Left ventricle myocardium inferior (tissue), 1 donor: Measurements from ENCODE around the gene MYOCD. TPM values are rescaled to one million over a fixed set of nuclear protein-coding genes. Genes with fewer than 3 reads are reported as not detected.

Experiments
- DNase-seq: peaks from one replicate; pipeline ENCODE4 v3.0.0-alpha.2; 2020
- H3K27ac ChIP-seq: fragments of 200-600 bp; replicated peaks from 2 replicates; pipeline ENCODE4 v1.8.0; 2021
- H3K27me3 ChIP-seq: fragments of 200-600 bp; 2 replicates; pipeline ENCODE4 v1.8.0; 2021; ENCODE audit warnings: low read depth
- H3K36me3 ChIP-seq: fragments of 200-600 bp; 2 replicates; pipeline ENCODE4 v1.8.0; 2021
- H3K4me1 ChIP-seq: fragments of 200-600 bp; 2 replicates; pipeline ENCODE4 v1.8.0; 2021
- H3K4me3 ChIP-seq: fragments of 200-600 bp; 2 replicates; pipeline ENCODE4 v1.8.0; 2021; ENCODE audit warnings: mild to moderate bottlenecking, moderate library complexity
- H3K9me3 ChIP-seq: fragments of 200-600 bp; replicated peaks from 2 replicates; pipeline ENCODE4 v1.8.0; 2021
- intact Hi-C: fragments of 100-400 bp; cut with micrococcal nuclease; formaldehyde crosslinking; loops from one replicate; pipeline ENCODE4 v1.11.0; 2022
- total RNA-seq: library from RNA; stranded (reverse); fragmentation: NEBNext Ultra II Directional; extraction: Animal tissue kit (Norgen Biotek cat#: 25700); gene quantifications from one replicate; pipeline ENCODE4 v1.2.1, GENCODE V29; 2021
- TF ChIP-seq, protein P1 (sequence below): fragments of 200-600 bp; IDR thresholded peaks from 2 replicates; pipeline ENCODE4 v1.8.0; 2021; ENCODE audit warnings: antibody characterized with exemption, mild to moderate bottlenecking, borderline replicate concordance
- donor health status: DM: no; HTN: yes; CAD: no; lungs with severe emphysema.

The MYOCD gene
- total RNA-seq, 1 donor from 2014 or later, result 57.3 TPM

- DNase-seq, result peak; percentile 77
- H3K36me3 ChIP-seq, result peaks cover 11% of the 10 kb centered on the region
- H3K9me3 ChIP-seq, result no peaks in the 10 kb centered on the region
- no peaks in the 10 kb centered on the region for H3K27me3 ChIP-seq
- peaks cover 47% of the 10 kb centered on the region for H3K4me1 ChIP-seq
- TF ChIP-seq, protein P1, sequence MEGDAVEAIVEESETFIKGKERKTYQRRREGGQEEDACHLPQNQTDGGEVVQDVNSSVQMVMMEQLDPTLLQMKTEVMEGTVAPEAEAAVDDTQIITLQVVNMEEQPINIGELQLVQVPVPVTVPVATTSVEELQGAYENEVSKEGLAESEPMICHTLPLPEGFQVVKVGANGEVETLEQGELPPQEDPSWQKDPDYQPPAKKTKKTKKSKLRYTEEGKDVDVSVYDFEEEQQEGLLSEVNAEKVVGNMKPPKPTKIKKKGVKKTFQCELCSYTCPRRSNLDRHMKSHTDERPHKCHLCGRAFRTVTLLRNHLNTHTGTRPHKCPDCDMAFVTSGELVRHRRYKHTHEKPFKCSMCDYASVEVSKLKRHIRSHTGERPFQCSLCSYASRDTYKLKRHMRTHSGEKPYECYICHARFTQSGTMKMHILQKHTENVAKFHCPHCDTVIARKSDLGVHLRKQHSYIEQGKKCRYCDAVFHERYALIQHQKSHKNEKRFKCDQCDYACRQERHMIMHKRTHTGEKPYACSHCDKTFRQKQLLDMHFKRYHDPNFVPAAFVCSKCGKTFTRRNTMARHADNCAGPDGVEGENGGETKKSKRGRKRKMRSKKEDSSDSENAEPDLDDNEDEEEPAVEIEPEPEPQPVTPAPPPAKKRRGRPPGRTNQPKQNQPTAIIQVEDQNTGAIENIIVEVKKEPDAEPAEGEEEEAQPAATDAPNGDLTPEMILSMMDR, result no peak
- intact Hi-C loops, result no loop called here
- H3K4me3 ChIP-seq, result no peak overlapping the region
- H3K27ac ChIP-seq, result peak overlapping the region; percentile 90
Measured at GRCh38 chr17:12734926-12735325, 69.2 kb downstream of the MYOCD start.

- intact Hi-C loops, result no loop called here
- H3K4me1 ChIP-seq, result peaks cover 47% of the 10 kb centered on the region
- TF ChIP-seq, protein P1, result no peak
- H3K4me3 ChIP-seq, result no peak overlapping the region
- H3K27ac ChIP-seq, result peak overlapping the region; percentile 90
- H3K27me3 ChIP-seq, result no peaks in the 10 kb centered on the region
- peaks cover 16% of the 10 kb centered on the region for H3K36me3 ChIP-seq
- H3K9me3 ChIP-seq, result no peaks in the 10 kb centered on the region
- DNase-seq, result no peak
Measured at GRCh38 chr17:12735517-12735916, 69.8 kb downstream of the MYOCD start.

GRCh38 chr17:12736526-12736925 is 70.8 kb downstream of the MYOCD start:
- TF ChIP-seq, protein P1, result no peak
- no peak for DNase-seq
- peak overlapping the region; percentile 90 for H3K27ac ChIP-seq
- no peak overlapping the region for H3K4me3 ChIP-seq
- peaks cover 20% of the 10 kb centered on the region for H3K36me3 ChIP-seq
- no peaks in the 10 kb centered on the region for H3K27me3 ChIP-seq
- no peaks in the 10 kb centered on the region for H3K9me3 ChIP-seq
- intact Hi-C loops, result no loop called here
- peaks cover 46% of the 10 kb centered on the region for H3K4me1 ChIP-seq

GRCh38 chr17:12737740-12738469 is 72.2 kb downstream of the MYOCD start:
- no peaks in the 10 kb centered on the region for H3K27me3 ChIP-seq
- TF ChIP-seq, protein P1, result no peak
- H3K9me3 ChIP-seq, result no peaks in the 10 kb centered on the region
- H3K27ac ChIP-seq, result peak overlapping the region; percentile 90
- H3K4me3 ChIP-seq, result no peak overlapping the region
- peaks cover 20% of the 10 kb centered on the region for H3K36me3 ChIP-seq
- no peak for DNase-seq
- intact Hi-C loops, result no loop called here
- peaks cover 47% of the 10 kb centered on the region for H3K4me1 ChIP-seq

- Histone ChIP-seq H3K36me3 (peaks cover 20% of the 10 kb centered on the region), H3K4me3 (no peak overlapping the region), H3K4me1 (peaks cover 51% of the 10 kb centered on the region), H3K9me3 (no peaks in the 10 kb centered on the region), H3K27me3 (no peaks in the 10 kb centered on the region), H3K27ac (no peak overlapping the region)
- TF ChIP-seq, protein P1, result no peak
- no peak for DNase-seq
- intact Hi-C loops, result no loop called here
Measured at GRCh38 chr17:12738624-12739023, 72.9 kb downstream of the MYOCD start.
